Astrocyte of the spinal cord (primary cell): Measurements from ENCODE around the gene UBE2QL1.
"Not testable (repeated sequence)": the region's sequence is repeated elsewhere in the genome, so short reads cannot be mapped to it uniquely, and the experiment has no call there.

Source experiments
- DNase-seq: peaks from one replicate; pipeline ENCODE4 v3.0.0; 2011; ENCODE audit warnings: low read depth, low spot score
- H3K4me3 ChIP-seq: 2 replicates; pipeline ENCODE4 v1.5.1; 2011; ENCODE audit warnings: low read depth, mild to moderate bottlenecking, low read length, moderate library complexity
- CTCF ChIP-seq: IDR thresholded peaks from 2 replicates; pipeline ENCODE4 v1.5.1; 2012; ENCODE audit warnings: low read depth, mild to moderate bottlenecking, low read length, inconsistent platforms
- in situ Hi-C: cut with HindIII; loops from 2 replicates; pipeline ENCODE4 v1.10.0; 2017; ENCODE audit warnings: low sequenced_read_pairs

The UBE2QL1 gene

GRCh38 chr5:6505416-6505755, 56.7 kb downstream of the UBE2QL1 start:
- DNase-seq, result no peak
- in situ Hi-C loops, result no loop called here
- no peak for TF ChIP-seq CTCF

GRCh38 chr5:6505783-6506557, 57.3 kb downstream of the UBE2QL1 start:
- in situ Hi-C loops, result no loop called here

More at GRCh38 chr5:6505416-6505755, 56.7 kb downstream of the UBE2QL1 start:
- H3K4me3 ChIP-seq, result no peak overlapping the region

GRCh38 chr5:6506611-6507010, 58.0 kb downstream of the UBE2QL1 start:
- H3K4me3 ChIP-seq, result no peak overlapping the region
- TF ChIP-seq CTCF, result no peak
- in situ Hi-C loops, result no loop called here
- DNase-seq, result no peak

More at GRCh38 chr5:6505783-6506557, 57.3 kb downstream of the UBE2QL1 start:
- no peak for TF ChIP-seq CTCF
- no peak for DNase-seq
- H3K4me3 ChIP-seq, result no peak overlapping the region

GRCh38 chr5:6508931-6509330, 60.3 kb downstream of the UBE2QL1 start:
- DNase-seq, result no peak
- no peak overlapping the region for H3K4me3 ChIP-seq
- in situ Hi-C loops, result no loop called here
- TF ChIP-seq CTCF, result no peak

GRCh38 chr5:6510132-6510531, 61.5 kb downstream of the UBE2QL1 start:
- no peak for TF ChIP-seq CTCF
- peak; percentile 3 for DNase-seq
- no peak overlapping the region for H3K4me3 ChIP-seq
- in situ Hi-C loops, result no loop called here

- H3K4me3 ChIP-seq, result no peak overlapping the region
- DNase-seq, result no peak
- TF ChIP-seq CTCF, result no peak
- in situ Hi-C loops, result no loop called here
These were observed 62.3 kb downstream of the UBE2QL1 start for GRCh38 chr5:6510973-6511372.

- in situ Hi-C loops, H3K4me3 ChIP-seq: not testable (repeated sequence)
These were observed 67.2 kb downstream of the UBE2QL1 start for GRCh38 chr5:6515812-6516211.

More at GRCh38 chr5:6515812-6516211, 67.2 kb downstream of the UBE2QL1 start:
- DNase-seq, result not testable (repeated sequence)
